GM18499 (cell line): Measurements from ENCODE around the gene SHISAL2B.
"Not testable (repeated sequence)": the region's sequence is repeated elsewhere in the genome, so short reads cannot be mapped to it uniquely, and the experiment has no call there.

ENCODE experiments used
- ATAC-seq: cut with Tn5 transposase; IDR thresholded peaks from one replicate; pipeline ENCODE4 v1.9.1; 2021; ENCODE audit warnings: moderate number of reproducible peaks; ENCODE audit not compliant: insufficient read depth, unreplicated experiment

The SHISAL2B gene

GRCh38 chr5:64693636-64694035 lies 3.3 kb downstream of the SHISAL2B start:
- no peak for ATAC-seq

- not testable (repeated sequence) for ATAC-seq
Observed at GRCh38 chr5:64696414-64696813, 6.1 kb downstream of the SHISAL2B start.

- no peak for ATAC-seq
Observed at GRCh38 chr5:64700765-64701164, 10.5 kb downstream of the SHISAL2B start.

- not testable (repeated sequence) for ATAC-seq
Observed at GRCh38 chr5:64706074-64706473, 15.8 kb downstream of the SHISAL2B start.

GRCh38 chr5:64707191-64707590 lies 16.9 kb downstream of the SHISAL2B start:
- no peak for ATAC-seq

- ATAC-seq = not testable (repeated sequence)
Observed at GRCh38 chr5:64714495-64714894, 24.2 kb downstream of the SHISAL2B start.

- ATAC-seq = no peak
Observed at GRCh38 chr5:64722588-64722987, 32.3 kb downstream of the SHISAL2B start.

GRCh38 chr5:64727150-64727549 lies 36.8 kb downstream of the SHISAL2B start:
- no peak for ATAC-seq

GRCh38 chr5:64742411-64742810 lies 52.1 kb downstream of the SHISAL2B start:
- ATAC-seq = no peak

- no peak for ATAC-seq
Observed at GRCh38 chr5:64742821-64743220, 52.5 kb downstream of the SHISAL2B start.

GRCh38 chr5:64744914-64745313 lies 54.6 kb downstream of the SHISAL2B start:
- no peak for ATAC-seq

- no peak for ATAC-seq
Observed at GRCh38 chr5:64746446-64746845, 56.1 kb downstream of the SHISAL2B start.

GRCh38 chr5:64749385-64749784 lies 59.1 kb downstream of the SHISAL2B start:
- ATAC-seq = no peak

- ATAC-seq = no peak
Observed at GRCh38 chr5:64754066-64754465, 63.8 kb downstream of the SHISAL2B start.

GRCh38 chr5:64758901-64759300 lies 68.6 kb downstream of the SHISAL2B start:
- ATAC-seq = no peak

GRCh38 chr5:64759960-64760660 lies 69.8 kb downstream of the SHISAL2B start:
- ATAC-seq = no peak

GRCh38 chr5:64763948-64764503 lies 73.7 kb downstream of the SHISAL2B start:
- ATAC-seq = no peak

GRCh38 chr5:64765804-64766504 lies 75.7 kb downstream of the SHISAL2B start:
- no peak for ATAC-seq

GRCh38 chr5:64766941-64767340 lies 76.6 kb downstream of the SHISAL2B start:
- ATAC-seq = no peak
